NCI-H1417 treated with DMSO at 0.1 percent for 48 hours (cell line): ENCODE results near the gene SHROOM1.
"Not testable (repeated sequence)": the region's sequence is repeated elsewhere in the genome, so short reads cannot be mapped to it uniquely, and the experiment has no call there.

Experiments used
- DNase-seq: peaks from one replicate; lab custom pipeline; 2025; lab: John Stamatoyannopoulos, UW

The SHROOM1 gene

GRCh38 chr5:132805872-132806271, 24.6 kb downstream of the SHROOM1 start:
- DNase-seq: not testable (repeated sequence)

- not testable (repeated sequence) for DNase-seq
These were observed 26.2 kb downstream of the SHROOM1 start for GRCh38 chr5:132804219-132804618.

GRCh38 chr5:132802685-132803066, 27.8 kb downstream of the SHROOM1 start:
- not testable (repeated sequence) for DNase-seq

- no peak for DNase-seq
These were observed 28.3 kb downstream of the SHROOM1 start for GRCh38 chr5:132802044-132802684.

- no peak for DNase-seq
These were observed 29.9 kb downstream of the SHROOM1 start for GRCh38 chr5:132800545-132800944.

GRCh38 chr5:132799392-132799791, 31.1 kb downstream of the SHROOM1 start:
- DNase-seq: no peak

GRCh38 chr5:132797651-132798050, 32.8 kb downstream of the SHROOM1 start:
- no peak for DNase-seq

GRCh38 chr5:132791026-132791425, 39.4 kb downstream of the SHROOM1 start:
- DNase-seq: no peak

- DNase-seq: no peak
These were observed 40.1 kb downstream of the SHROOM1 start for GRCh38 chr5:132790201-132790865.

- DNase-seq: no peak
These were observed 41.2 kb downstream of the SHROOM1 start for GRCh38 chr5:132788990-132789886.

GRCh38 chr5:132788508-132788907, 41.9 kb downstream of the SHROOM1 start:
- DNase-seq: no peak

- no peak for DNase-seq
These were observed 43.4 kb downstream of the SHROOM1 start for GRCh38 chr5:132787076-132787475.

GRCh38 chr5:132785864-132786263, 44.6 kb downstream of the SHROOM1 start:
- DNase-seq: no peak

- no peak for DNase-seq
These were observed 45.1 kb downstream of the SHROOM1 start for GRCh38 chr5:132785365-132785764.

- no peak for DNase-seq
These were observed 48.3 kb downstream of the SHROOM1 start for GRCh38 chr5:132782101-132782500.

- no peak for DNase-seq
These were observed 49.4 kb downstream of the SHROOM1 start for GRCh38 chr5:132781029-132781428.

- no peak for DNase-seq
These were observed 49.9 kb downstream of the SHROOM1 start for GRCh38 chr5:132780577-132780976.

GRCh38 chr5:132779961-132780360, 50.5 kb downstream of the SHROOM1 start:
- no peak for DNase-seq

- no peak for DNase-seq
These were observed 51.6 kb downstream of the SHROOM1 start for GRCh38 chr5:132778856-132779255.

- DNase-seq: no peak
These were observed 52.3 kb downstream of the SHROOM1 start for GRCh38 chr5:132778129-132778528.

GRCh38 chr5:132777209-132778069, 53.0 kb downstream of the SHROOM1 start, which contains the start of gene SEPTIN8:
Gene SEPTIN8 (minus strand): TSS chr5:132777239. CDS start chr5:132777137, 102 bp downstream.
- no peak for DNase-seq

GRCh38 chr5:132776938-132777208, 53.6 kb downstream of the SHROOM1 start:
- no peak for DNase-seq
